Activated T-cell treated with anti-CD3 and anti-CD28 coated beads for 1 hour (primary cell): ENCODE results near the gene TNIK.

Experiments
- DNase-seq: peaks from one replicate; pipeline ENCODE4 v3.0.0-alpha.2; 2020; ENCODE audit warnings: low read depth

The TNIK gene

DNA sequence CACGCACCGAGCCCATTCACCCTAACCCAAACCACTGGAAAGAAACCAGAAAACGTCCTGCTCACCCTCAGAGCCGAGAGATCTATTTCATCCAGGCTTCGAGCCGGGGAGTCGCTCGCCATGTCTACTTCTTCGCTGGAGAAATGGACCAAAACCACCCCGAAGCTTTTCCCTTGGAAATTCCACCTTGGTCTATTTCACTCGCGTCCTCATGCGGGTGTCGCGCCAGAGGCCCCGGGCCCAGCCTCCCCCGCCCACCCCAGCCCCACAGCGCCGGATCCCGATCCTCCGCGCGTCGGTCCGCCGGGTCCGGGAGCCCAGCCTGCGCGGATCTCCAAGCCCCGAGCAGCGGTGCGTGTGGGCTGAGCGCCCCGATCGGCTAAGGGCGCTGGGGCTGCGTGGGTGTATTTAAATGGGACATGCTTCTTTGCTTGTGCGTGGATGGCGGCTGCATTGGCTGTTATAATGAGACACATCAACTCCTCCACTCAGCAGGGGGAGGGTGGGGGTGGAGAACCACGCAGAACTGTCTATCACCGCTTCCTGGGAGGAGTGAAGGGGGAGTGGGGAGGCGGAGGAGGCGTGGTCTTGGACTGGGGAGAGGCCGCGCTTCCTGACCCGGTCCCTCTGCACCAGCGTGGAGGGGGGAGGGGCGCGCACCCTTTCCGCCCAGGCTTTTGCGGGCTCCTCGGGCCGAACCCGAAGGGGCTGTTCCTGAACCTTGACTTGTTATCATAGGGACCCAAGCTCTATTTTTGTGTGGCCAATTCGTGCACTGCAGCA, at the start of gene TNIK:
TNIK (minus strand) TSS at position 464 of the 783 bp plus-strand sequence; CDS start at position 122, 342 bp downstream.
- peak; percentile 89 for DNase-seq

DNA sequence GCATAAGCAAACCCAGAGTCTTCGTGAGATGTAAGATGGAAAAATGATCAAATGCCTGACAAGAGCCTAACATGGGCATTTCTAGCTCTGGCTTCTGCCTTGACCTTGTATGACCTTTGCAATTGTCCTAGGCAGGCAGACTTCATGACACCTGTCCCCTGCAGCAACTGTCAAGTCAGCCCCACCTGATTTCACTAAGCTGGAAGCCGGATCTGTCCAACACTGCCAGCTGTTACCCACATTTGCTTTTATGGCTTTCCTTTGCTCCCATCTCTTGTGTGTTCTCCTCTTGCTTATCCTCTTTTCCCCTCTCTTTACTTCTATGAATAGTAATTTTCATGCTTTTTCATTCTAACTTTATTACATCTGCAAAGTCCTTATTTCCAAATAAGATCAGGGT, 48.5 kb upstream of the TNIK start:
- DNase-seq: no peak

DNA sequence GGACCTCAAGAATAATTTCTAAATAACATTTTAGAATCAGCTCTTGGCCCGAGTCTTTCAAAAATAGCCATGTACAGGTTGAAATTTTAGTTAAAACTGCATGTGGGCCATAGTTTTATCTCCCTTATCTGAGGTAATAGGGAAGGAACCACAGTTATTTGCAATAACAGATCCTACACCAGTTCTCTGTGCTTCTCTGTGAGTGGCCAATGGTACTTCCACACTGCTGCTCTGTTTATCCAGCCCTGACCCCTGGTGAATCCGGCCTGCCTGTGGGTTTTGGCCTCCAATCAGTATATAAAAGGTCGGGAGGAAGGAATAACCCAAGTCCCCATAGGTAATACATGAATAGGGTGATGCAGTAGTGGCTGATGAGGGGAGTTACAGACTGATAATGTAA, 48.0 kb upstream of the TNIK start:
- DNase-seq: no peak

DNA sequence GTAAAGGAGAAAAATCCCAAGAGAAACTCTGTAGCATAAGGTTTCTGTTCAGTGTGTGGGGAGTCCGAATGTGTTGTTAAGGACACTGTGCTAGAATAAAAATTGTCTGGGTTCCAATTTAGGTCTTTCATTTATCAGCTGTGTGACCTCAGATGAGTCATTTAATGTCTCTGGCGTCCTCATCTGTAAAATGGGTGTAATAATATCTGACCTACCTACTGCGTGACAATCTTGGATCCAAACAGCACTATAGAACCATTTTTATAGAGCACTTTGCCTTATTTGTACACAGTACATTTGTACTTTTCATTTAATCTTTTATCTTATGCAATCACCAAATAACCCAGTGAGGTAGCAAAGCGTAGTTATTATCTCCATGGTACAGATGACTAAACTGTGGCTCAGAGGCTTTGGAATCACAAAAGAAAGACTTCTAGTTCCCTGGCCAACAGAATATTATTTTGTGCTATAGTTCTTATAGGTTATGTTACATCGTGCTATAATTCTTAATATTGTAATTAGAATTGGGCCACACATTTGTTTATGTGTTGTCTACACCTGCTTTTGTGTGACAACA, 46.6 kb upstream of the TNIK start:
- DNase-seq: no peak

DNA sequence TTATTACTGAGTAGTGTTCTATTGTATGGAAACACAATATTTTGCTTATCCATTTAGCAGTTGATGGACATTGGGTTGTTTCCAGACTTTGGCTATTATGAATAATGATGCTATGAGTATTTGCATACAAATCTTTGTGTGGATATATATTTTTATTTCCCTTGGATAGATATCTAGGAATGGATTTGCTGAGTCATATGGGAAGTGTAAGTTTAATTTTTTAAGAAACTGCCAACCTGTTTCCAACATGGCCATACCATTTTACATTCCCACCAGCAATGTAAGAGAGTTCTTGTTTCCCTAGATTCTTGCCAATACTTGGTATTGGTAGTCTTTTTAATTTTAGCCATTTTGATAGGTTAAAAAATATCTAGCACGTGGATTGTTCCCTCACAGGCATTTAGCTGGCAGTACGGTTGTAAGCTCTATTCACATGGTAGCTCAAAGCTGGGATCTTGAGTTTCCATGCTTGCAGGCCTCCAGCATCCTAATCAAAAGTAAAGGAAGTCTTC, 45.7 kb upstream of the TNIK start:
- DNase-seq: no peak

DNA sequence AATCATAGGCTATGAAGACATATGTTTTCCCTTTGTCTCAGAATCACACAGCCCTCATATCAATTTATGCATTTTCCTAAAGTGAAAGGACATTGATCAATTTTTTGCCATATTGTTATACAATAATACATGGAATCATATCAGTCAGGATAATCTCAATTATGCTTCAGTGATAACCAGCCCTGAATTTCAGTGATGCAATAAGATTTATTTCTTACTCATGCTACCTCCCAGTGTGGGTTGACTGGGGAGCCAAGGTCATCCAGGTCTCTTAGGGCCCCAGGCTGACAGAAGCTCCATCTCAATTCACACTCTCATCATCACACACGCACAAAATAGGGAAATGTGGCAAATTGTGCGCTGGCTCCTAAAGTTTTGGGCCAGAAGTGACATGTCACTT, 44.2 kb upstream of the TNIK start:
- no peak for DNase-seq

DNA sequence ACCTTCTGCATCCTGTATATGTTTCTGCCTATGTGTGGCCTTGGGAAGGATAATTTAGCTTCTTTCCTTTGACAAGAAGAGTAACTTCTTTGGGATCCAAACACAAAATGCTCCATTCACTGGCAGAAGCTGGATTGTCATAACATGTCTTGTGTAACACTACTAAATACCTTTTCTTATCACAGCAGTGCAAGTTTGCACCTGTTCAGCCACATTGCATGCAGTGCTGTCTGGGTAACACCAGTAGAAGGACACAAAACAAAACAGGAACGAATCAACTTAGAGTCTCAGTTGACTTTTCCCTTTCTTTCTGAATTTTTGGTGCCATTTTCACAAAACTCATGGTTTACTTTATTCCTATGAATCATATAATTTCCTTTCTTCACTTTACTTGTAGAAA, 43.6 kb upstream of the TNIK start:
- DNase-seq: no peak

DNA sequence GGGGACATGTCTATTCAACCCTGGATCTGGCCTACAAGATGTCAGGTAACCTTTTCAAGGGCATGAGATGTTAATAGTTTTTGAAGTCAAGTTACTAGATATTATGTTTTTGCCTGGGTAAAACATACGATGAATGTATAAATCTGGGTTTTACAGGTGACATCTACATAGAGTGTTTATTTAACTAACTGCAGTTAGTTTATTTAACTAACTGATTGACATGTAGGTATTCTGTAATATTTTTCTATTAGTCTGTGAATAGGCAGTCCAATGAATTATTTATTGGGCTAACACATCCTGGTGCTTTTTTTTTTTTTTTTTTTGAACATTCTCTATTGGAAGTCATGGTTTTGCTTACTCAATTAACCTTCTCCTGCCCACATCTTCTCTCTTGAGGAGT, 38.7 kb upstream of the TNIK start:
- no peak for DNase-seq

DNA sequence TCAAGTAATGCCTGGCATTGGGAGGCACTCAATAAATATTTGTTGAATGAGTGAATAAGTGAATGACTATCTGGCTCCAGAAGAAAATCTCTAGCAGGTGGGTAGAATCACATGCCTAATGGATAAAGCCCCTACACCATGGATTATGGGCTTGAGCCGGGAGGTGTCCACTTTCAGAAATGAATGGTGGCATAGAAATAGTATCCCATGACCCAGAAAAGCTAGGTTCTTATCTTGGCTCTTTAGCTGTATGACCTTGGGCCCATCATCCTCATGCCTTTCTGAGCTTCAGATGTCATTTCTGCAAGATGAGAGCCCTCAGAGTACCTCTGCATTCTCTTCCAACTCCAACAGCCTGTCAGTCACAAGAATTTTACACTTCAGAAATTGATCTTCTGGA, 37.3 kb upstream of the TNIK start:
- DNase-seq: no peak

DNA sequence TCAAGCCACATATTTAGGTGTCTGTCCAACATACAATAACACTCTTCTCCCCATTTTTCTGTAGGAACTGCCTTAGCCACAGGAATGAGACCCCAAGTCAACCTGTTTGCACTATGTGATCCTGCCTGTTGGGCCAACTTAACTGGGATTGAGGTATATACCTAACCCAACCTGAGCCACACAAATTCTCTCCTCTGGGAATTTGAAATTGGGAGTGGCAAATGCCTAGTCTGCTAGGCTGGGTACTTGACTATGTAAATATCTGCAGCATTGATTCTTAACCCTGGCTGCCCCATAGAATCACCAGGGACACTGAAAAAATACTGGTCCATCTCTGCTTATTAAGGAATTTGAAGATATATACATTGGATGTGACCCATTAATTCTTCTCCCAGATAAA, 35.2 kb upstream of the TNIK start:
- no peak for DNase-seq

DNA sequence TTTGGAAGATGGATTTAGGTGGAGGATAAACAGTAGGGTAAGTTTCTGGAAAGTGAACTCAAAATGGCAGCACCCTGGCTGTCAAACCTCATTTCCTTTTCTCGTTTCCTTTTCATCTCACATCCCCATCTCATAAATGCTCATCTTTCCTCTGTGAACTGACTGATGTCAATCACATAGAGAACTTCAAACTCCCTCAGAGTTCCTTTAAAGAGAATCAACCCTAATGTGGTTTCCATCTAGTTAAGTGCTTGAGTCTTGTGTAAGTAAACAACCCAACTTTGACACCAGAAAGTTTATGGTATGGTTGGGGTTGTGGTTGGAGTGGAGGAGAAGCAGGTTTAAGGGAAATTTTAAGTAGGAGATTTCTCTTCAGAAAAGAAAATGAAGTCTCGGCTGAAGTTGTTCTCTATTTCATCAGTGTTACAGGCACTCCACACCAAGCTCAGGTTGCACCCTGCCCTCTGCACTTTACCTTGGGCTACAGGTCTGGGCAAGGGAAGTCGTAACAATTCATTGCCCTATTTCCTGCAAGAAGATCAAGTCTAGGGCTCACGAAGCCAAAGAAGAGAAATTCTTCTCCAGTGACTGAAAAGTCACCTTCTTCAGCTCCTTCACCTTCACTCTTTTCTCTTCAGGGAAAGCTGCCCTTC, 34.4 kb upstream of the TNIK start:
- no peak for DNase-seq

DNA sequence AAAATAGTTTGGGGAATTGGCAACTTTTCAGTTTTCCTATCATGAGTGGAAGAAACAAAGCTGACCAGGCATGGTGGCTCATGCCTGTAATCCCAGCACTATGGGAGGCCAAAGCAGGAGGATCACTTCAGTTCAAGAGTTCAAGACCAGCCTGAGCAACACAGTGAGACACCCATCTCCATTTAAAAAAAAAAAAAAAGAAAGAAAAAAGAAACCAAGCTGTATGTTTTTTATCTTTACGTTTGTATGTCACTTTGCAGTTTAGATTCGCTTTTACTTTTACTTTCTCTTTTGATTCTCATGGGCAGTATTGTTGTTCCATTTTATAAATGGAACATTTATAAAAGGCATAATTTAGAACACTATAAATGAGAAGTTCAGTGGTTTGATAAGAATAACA, 31.2 kb upstream of the TNIK start:
- DNase-seq: no peak

DNA sequence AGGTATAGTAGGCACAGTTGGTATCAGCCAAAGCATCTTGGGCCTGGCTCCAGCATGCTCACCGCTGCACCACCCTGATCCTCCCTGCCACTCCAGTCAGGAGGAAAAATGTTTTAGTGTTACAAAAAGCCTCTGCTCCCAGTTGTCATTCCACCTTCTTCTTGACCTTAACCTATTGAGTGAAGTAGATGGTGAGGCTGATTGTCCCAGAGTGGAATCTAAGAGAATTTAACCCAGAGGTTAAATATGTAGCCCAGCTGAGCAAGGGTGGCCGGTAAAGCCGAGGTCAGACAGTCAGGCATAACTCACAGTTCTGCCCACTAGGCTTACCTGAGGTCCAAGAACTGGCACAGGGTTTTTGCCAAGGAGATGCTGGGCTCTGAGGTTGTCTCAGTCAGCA, 30.7 kb upstream of the TNIK start:
- DNase-seq: no peak

DNA sequence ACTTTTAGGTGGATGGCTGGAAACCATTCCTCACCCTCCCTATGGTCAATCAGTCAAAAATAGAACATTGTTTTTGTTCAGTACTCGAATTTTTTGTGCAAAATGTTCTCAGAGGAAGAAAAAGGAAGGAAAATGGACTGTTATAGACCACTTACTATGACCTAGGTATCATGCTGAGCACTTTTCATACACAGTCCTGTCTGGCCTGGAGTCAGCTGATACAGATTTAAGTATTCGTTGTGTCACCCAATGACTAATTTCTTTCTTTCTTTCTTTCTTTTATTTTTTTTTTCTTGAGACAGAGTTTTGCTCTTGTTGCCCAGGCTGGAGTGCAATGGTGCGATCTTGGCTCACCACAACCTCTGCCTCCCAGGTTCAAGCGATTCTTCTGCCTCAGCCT, 29.1 kb upstream of the TNIK start:
- DNase-seq: no peak

DNA sequence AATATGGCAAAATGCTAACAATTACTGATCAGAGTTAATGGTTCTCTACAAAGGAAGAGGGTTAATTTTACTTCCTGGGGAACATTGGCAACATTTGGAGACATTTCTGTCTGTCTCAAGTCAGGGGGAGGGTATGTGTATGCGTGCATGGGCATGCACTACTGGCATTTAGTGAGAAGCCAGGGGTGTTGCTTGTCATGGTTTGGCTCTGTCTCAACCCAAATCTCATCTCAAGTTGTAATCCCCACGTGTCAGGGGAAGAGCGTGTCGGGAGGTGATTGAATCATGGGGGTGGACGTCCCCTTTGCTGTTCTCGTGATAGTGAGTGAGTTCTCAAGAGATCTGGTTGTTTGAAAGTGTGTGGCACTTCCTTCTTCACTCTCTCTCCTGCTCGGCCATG, 28.3 kb upstream of the TNIK start:
- no peak for DNase-seq

DNA sequence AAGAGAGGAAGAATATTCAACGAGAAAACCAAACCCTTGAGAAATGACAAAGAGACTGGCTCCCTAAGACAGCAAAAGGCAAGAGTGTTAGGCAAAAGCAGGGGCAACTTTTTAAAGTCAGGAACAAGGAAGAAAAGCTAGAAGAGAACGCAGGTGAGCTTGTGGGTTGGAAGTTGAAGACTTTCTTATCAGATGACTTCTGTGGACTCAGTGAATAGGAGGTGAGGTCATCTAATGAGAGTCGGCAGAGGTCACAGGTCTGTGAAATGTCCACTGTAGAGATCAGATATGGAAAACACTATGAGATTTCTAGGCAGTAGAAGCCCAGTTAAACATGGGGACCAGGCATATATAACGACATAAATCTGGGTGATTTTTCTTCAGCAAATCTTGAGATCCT, 27.2 kb upstream of the TNIK start:
- DNase-seq: no peak

DNA sequence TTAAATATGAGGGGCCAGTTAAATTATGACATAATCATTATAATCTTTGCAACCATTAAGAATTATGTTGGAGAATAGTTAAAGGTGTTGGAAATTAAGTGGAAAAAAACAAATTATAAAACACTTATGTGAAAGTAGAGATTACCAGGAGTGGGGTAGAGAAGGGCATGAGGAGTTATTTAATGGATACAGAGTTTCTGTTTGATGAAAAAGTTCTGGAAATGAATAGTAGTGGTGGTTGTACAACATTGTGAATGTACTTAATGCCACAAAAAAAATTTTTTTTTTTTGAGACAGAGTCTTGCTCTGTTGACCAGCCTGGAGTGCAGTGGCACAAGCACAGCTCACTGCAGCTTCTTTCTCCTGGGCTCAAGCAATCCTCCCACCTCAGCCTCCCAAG, 25.1 kb upstream of the TNIK start:
- no peak for DNase-seq

DNA sequence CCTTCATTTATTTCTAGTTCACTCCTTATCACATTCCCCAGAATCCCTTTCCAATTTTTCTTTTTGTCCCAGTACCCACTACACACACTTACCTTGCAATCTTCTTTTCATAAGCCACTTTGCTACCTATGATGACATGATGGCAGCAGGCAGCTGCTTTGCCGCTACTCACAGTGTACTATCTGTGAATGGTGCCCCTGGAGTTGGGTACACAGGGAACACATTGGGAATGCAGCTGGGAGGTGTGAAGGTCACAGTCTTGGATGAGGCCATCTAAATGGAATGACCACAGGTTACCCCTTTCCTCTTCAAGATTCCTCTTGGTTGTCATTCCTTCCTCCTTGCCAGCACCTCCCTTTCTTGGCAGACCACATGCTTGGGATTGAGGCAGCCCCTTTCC, 20.8 kb upstream of the TNIK start:
- DNase-seq: no peak

DNA sequence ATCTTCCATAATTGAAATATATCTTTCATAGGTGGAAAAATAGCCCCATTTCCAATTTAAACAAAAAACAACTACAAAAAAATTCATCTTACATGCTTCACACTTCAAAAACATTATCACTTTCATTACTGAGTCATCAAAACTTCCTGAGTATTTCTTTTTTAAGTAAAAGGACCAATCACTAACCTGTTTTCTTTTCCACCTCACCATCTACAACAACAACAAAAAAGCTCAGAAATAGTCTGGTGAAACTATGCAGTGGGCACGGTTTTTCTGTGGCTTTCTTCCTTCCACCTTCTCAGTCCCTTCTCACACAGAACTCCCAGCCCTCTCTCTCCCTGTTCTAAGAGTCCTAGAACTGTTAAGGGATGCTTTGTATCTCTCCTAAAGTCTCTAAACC, 20.3 kb upstream of the TNIK start:
- DNase-seq: no peak

DNA sequence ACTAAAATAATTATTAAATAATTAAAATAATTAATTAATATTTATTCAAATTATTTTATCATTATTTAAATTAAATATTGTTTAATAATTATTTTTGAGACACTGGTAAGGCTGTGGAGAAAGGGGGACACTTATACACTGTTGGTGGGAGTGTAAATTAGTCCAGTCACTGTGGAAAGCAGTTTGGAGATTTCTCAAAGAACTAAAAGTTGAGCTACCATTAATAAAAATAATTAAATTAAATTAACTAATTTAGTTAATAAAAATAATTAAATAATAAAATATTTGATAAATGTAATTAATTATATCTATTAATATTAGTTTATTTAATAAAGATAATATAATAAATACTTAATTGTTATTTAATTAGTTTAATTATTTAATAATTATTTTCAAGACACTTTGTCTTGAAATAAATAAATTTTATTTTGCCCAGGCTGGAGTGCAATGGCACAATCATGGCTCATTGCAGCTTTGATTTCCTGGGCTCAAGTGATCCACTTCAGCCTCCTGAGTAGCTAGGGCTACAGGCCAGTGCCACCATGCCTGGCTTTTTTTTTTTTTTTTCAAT, 16.4 kb upstream of the TNIK start:
- no peak for DNase-seq

DNA sequence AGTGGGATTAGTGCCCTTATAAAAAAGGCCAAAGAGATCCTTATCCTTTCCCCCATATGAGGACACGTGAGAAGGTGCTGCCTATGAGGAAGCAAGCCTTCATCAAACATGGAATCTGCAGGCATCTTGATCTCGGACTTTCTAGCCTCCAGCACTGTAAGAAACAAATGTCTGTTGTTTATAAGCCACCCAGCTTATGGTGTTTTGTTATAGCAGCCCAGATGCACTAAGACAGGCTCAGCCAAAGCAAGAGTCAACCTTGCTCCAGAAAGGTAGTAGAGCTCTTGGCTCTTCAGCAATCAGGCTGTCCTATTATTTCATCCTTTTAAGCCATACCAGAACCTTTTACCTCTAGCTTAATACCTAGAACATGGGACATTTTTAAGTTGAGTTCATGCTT, 12.3 kb upstream of the TNIK start:
- DNase-seq: no peak

DNA sequence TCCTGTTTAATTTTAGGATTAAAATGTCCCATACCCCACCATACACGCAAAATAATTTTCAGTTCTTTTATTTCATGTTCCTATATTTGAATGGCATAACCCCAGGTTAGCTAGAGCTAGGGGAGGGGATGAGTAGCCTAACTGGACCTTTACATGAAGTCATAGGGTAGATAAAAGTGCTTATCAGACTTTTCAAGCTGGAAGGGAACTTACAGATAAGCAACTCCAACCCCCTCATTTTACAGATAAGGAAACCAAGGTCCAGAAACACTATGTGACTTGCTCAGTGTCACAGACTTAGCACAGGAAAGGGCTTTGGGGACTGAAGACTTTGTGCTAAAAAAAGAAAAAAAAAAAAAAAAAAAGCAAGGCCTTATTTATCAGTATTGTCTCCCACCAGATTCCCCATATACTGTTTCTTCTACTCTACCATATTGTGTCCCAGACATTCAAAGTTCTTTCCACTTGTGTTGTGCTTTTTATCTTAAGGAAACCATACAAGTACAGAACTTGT, 10.6 kb upstream of the TNIK start:
- DNase-seq: no peak

DNA sequence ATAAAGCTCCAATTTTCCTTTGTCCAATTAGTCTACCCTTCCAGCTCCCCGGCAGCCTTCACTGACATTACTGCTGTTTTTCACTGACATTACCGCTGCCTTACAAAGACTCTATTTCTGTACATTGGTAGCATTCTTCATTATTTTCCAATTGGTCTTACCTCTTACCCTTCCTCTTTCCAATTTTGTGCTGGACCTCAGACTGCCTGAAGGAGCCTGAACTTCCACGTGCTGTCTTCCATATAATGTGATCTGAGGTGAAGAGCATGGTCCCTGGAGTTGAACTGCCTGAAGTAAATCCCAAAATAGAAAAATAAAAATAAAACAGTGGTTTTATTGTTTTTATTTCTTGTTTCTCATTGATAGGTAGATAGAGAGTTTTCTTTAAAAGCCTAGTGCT, 9.2 kb upstream of the TNIK start:
- no peak for DNase-seq
